HepG2 (cell line): ENCODE data around the gene HIF1AN. TPM values are rescaled to one million over a fixed set of nuclear protein-coding genes. Genes with fewer than 3 reads are reported as not detected.

Experiments
- DPF2 ChIP-seq: sonication (generic); formaldehyde crosslinking; IDR thresholded peaks from 2 replicates; pipeline ENCODE4 v1.4.0; 2020; ENCODE audit warnings: mild to moderate bottlenecking, low read depth, missing genetic modification reagents, borderline replicate concordance
- HDAC2 ChIP-seq: sonication (generic); formaldehyde crosslinking; IDR thresholded peaks from 2 replicates; pipeline ENCODE4 v1.4.0; 2020; ENCODE audit warnings: missing genetic modification reagents
- HNRNPUL1 ChIP-seq: fragments of 200-400 bp; formaldehyde crosslinking; IDR thresholded peaks from 2 replicates; pipeline ENCODE4 v1.6.1; 2017; ENCODE audit warnings: low read depth, mild to moderate bottlenecking, low read length, moderate library complexity
- JUND ChIP-seq: sonication (generic); formaldehyde crosslinking; IDR thresholded peaks from 2 replicates; pipeline ENCODE4 v1.8.0; 2022; ENCODE audit warnings: mild to moderate bottlenecking, missing genetic modification reagents
- MAZ ChIP-seq, 2 experiments: sonication (generic) in 1 of 2; formaldehyde crosslinking in 1 of 2; IDR thresholded peaks; 2 replicates each; pipeline versions ENCODE4 v1.5.0 to v1.6.1; 2012 to 2020; ENCODE audit warnings: low read depth in 2 of 2, mild to moderate bottlenecking in 2 of 2, borderline replicate concordance in 1 of 2, improper control_type of control experiment in 1 of 2, low read length in 1 of 2, missing genetic modification reagents in 1 of 2, moderate library complexity in 1 of 2
- NBN ChIP-seq: fragments of 450-650 bp; conservative IDR thresholded peaks from 2 replicates; pipeline ENCODE4 v1.6.1; 2017
- POLR2AphosphoS2 ChIP-seq: IDR thresholded peaks from 2 replicates; pipeline ENCODE4 v1.6.1; 2011; ENCODE audit warnings: low read depth, low read length, improper control_type of control experiment
- SNAI1 ChIP-seq: sonication (generic); formaldehyde crosslinking; IDR thresholded peaks from 2 replicates; pipeline ENCODE4 v1.5.0; 2020; ENCODE audit warnings: mild to moderate bottlenecking, missing genetic modification reagents, borderline replicate concordance
- SRF ChIP-seq: IDR thresholded peaks from 2 replicates; pipeline ENCODE4 v1.6.1; 2011; ENCODE audit warnings: mild to moderate bottlenecking, low read depth, low read length, moderate library complexity
- TRIM24 ChIP-seq: sonication (generic); formaldehyde crosslinking; IDR thresholded peaks from 2 replicates; pipeline ENCODE4 v1.8.0; 2022; ENCODE audit warnings: mild to moderate bottlenecking, missing genetic modification reagents
- ZNF333 ChIP-seq: sonication (generic); formaldehyde crosslinking; IDR thresholded peaks from 2 replicates; pipeline ENCODE4 v1.4.0; 2020; ENCODE audit warnings: mild to moderate bottlenecking, missing genetic modification reagents, borderline replicate concordance
- polyA plus RNA-seq, 8 experiments: library from polyadenylated mRNA; depleted of rRNA in 3 of 8; stranded (reverse) in 7 of 8; unstranded in 1 of 8; fragments of >200 nt; fragmentation: Illumina TruSeq in 4 of 8; extraction: Trizol in 4 of 8; gene quantifications; 2 replicates each; pipeline versions ENCODE4 v1.2.1 to v1.2.3, GENCODE V29; 2011 to 2016; ENCODE audit warnings: low read depth in 4 of 8, missing spikeins in 1 of 8, mixed read lengths in 1 of 8; ENCODE audit not compliant: insufficient read depth in 1 of 8
- total RNA-seq, 5 experiments: library from RNA; depleted of rRNA; stranded (reverse); fragments of >200 nt; fragmentation: Illumina TruSeq; extraction: Trizol; gene quantifications; 2 replicates each; pipeline ENCODE4 v1.2.3, GENCODE V29; 2016; ENCODE audit warnings: low read depth in 1 of 5
- TF ChIP-seq, protein P1 (sequence below): sonication (generic); formaldehyde crosslinking; IDR thresholded peaks from one replicate; pipeline ENCODE4 v1.5.1; 2020; ENCODE audit warnings: mild to moderate bottlenecking, missing genetic modification reagents; ENCODE audit errors: not compliant biosample characterization
- TF ChIP-seq, protein P2 (sequence below): sonication (generic); formaldehyde crosslinking; IDR thresholded peaks from 2 replicates; pipeline ENCODE4 v1.8.0; 2022; ENCODE audit warnings: low read depth, missing genetic modification reagents
- TF ChIP-seq, protein P3 (sequence below): sonication (generic); formaldehyde crosslinking; IDR thresholded peaks from 2 replicates; pipeline ENCODE4 v1.4.0; 2020; ENCODE audit warnings: missing genetic modification reagents, mild to moderate bottlenecking, borderline replicate concordance

Gene HIF1AN
- total and polyA plus RNA-seq, 2 of the 13 experiments (the other 11 are each of a cell fraction or from before 2014, with no cell fraction given): 8.6 to 10.7 TPM

DNA sequence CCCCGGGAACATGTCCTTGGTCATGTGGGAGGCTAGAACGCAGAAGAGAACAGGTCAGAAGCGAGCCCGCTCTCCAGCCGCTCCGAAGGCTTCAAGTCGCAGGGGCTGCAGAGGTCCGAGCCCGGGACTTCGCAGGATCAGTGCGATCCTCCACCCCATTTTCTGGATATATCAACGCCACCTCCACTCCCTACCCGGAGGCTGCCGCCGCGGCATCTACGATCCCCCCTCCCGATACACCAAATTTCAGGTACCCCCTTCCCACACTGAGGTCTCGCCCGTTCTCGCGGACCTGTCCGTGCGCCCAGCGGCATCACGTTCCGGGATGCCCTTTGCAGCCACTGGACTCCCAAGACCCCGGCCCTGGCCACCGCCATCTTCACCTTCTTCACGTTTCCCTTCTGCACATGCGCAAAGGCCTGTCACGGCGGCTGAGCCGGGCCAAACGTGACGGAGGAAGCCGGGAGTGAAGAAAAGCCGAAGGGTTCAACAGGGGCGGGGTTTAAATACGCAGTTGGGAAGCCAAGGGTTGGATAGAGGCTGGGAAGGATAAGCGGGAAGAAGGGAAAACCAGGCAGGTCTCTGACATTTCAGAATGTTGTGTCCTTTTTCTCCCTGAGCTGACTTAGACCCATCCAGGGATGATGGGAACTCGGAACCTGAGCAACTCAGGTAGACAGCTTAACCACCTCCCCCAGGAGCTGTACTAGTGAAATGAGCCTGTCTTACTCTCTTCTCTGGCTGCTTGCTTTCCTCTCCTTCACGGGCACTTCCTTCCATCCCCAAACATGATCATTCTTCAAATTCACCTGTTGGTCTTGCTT is 6.1 kb upstream of the HIF1AN start, which contains the start of gene NDUFB8 (continued):
- TF ChIP-seq, protein P1, sequence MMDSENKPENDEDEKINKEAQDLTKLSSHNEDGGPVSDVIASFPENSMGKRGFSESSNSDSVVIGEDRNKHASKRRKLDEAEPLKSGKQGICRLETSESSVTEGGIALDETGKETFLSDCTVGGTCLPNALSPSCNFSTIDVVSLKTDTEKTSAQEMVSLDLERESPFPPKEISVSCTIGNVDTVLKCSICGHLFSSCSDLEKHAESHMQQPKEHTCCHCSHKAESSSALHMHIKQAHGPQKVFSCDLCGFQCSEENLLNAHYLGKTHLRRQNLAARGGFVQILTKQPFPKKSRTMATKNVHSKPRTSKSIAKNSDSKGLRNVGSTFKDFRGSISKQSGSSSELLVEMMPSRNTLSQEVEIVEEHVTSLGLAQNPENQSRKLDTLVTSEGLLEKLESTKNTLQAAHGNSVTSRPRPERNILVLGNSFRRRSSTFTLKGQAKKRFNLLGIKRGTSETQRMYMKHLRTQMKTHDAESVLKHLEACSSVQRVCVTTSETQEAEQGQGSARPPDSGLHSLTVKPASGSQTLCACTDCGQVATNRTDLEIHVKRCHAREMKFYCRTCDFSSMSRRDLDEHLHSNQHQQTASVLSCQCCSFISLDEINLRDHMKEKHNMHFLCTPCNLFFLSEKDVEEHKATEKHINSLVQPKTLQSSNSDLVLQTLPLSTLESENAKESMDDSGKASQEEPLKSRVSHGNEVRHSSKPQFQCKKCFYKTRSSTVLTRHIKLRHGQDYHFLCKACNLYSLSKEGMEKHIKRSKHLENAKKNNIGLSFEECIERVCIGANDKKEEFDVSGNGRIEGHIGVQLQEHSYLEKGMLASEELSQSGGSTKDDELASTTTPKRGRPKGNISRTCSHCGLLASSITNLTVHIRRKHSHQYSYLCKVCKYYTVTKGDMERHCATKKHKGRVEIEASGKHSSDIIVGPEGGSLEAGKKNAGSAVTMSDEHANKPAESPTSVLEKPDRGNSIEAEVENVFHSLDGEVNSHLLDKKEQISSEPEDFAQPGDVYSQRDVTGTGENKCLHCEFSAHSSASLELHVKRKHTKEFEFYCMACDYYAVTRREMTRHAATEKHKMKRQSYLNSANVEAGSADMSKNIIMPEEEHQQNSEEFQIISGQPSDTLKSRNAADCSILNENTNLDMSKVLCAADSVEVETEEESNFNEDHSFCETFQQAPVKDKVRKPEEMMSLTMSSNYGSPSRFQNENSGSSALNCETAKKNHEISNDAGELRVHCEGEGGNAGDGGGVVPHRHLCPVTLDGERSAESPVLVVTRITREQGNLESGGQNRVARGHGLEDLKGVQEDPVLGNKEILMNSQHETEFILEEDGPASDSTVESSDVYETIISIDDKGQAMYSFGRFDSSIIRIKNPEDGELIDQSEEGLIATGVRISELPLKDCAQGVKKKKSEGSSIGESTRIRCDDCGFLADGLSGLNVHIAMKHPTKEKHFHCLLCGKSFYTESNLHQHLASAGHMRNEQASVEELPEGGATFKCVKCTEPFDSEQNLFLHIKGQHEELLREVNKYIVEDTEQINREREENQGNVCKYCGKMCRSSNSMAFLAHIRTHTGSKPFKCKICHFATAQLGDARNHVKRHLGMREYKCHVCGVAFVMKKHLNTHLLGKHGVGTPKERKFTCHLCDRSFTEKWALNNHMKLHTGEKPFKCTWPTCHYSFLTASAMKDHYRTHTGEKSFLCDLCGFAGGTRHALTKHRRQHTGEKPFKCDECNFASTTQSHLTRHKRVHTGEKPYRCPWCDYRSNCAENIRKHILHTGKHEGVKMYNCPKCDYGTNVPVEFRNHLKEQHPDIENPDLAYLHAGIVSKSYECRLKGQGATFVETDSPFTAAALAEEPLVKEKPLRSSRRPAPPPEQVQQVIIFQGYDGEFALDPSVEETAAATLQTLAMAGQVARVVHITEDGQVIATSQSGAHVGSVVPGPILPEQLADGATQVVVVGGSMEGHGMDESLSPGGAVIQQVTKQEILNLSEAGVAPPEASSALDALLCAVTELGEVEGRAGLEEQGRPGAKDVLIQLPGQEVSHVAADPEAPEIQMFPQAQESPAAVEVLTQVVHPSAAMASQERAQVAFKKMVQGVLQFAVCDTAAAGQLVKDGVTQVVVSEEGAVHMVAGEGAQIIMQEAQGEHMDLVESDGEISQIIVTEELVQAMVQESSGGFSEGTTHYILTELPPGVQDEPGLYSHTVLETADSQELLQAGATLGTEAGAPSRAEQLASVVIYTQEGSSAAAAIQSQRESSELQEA (CRISPR knock-in tag): no peak
- TF ChIP-seq, protein P2, sequence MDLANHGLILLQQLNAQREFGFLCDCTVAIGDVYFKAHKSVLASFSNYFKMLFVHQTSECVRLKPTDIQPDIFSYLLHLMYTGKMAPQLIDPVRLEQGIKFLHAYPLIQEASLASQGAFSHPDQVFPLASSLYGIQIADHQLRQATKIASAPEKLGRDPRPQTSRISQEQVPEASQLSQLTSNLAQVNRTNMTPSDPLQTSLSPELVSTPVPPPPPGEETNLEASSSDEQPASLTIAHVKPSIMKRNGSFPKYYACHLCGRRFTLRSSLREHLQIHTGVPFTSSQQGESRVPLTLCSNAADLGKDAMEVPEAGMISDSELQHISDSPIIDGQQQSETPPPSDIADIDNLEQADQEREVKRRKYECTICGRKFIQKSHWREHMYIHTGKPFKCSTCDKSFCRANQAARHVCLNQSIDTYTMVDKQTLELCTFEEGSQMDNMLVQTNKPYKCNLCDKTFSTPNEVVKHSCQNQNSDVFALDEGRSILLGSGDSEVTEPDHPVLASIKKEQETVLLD (CRISPR knock-in tag): peak; percentile 30; the same call in 1 of the 2 replicates
- TF ChIP-seq SRF (no peak), MAZ (IDR thresholded peaks at IDR 0.05; ENCODE audit: borderline replicate concordance, low read depth, low read length) (no peak), MAZ (CRISPR knock-in tag; IDR thresholded peaks at IDR 0.05; ENCODE audit: low read depth) (no peak), DPF2 (CRISPR knock-in tag) (no peak), HDAC2 (CRISPR knock-in tag) (no peak), NBN (no peak), HNRNPUL1 (no peak), JUND (CRISPR knock-in tag) (peak; percentile 10; the same call in 1 of the 2 replicates), ZNF333 (CRISPR knock-in tag) (no peak), TRIM24 (CRISPR knock-in tag) (no peak), POLR2AphosphoS2 (no peak), SNAI1 (CRISPR knock-in tag) (no peak)
- TF ChIP-seq, protein P3, sequence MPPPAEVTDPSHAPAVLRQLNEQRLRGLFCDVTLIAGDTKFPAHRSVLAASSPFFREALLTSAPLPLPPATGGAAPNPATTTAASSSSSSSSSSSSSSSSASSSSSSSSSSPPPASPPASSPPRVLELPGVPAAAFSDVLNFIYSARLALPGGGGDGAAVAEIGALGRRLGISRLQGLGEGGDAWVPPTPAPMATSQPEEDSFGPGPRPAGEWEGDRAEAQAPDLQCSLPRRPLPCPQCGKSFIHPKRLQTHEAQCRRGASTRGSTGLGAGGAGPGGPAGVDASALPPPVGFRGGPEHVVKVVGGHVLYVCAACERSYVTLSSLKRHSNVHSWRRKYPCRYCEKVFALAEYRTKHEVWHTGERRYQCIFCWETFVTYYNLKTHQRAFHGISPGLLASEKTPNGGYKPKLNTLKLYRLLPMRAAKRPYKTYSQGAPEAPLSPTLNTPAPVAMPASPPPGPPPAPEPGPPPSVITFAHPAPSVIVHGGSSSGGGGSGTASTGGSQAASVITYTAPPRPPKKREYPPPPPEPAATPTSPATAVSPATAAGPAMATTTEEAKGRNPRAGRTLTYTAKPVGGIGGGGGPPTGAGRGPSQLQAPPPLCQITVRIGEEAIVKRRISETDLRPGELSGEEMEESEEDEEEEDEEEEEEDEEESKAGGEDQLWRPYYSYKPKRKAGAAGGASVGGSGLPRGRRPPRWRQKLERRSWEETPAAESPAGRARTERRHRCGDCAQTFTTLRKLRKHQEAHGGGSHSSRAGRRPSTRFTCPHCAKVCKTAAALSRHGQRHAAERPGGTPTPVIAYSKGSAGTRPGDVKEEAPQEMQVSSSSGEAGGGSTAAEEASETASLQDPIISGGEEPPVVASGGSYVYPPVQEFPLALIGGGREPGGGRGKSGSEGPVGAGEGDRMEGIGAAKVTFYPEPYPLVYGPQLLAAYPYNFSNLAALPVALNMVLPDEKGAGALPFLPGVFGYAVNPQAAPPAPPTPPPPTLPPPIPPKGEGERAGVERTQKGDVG: no peak
